Endothelial cell of umbilical vein (primary cell): Measurements from ENCODE around the gene GRID2IP.
"Not testable (repeated sequence)": the region's sequence is repeated elsewhere in the genome, so short reads cannot be mapped to it uniquely, and the experiment has no call there.

Experiments used
- GATA2 ChIP-seq: IDR thresholded peaks from 2 replicates; pipeline ENCODE4 v1.7.0; 2011; ENCODE audit warnings: low read depth, mild to moderate bottlenecking, moderate library complexity, mixed read lengths, low read length; ENCODE audit not compliant: insufficient read length, insufficient read depth
- JUN ChIP-seq: IDR thresholded peaks from 2 replicates; pipeline ENCODE4 v1.6.1; 2011; ENCODE audit warnings: borderline replicate concordance, low read depth; ENCODE audit not compliant: insufficient read length, insufficient read depth
- MYC ChIP-seq: IDR thresholded peaks from one replicate; pipeline ENCODE4 v1.6.1; 2011; ENCODE audit warnings: mild to moderate bottlenecking, low read depth, low read length
- POLR2A ChIP-seq: IDR thresholded peaks from 2 replicates; pipeline ENCODE4 v1.6.1; 2012; ENCODE audit warnings: low read depth, mild to moderate bottlenecking, control low read depth, low read length
- TF ChIP-seq, protein P1 (sequence below), 2 donors: IDR thresholded peaks; 1 replicate in 1 of 2; 2 replicates in 1 of 2; pipeline ENCODE4 v1.5.1; 2011; ENCODE audit warnings: low read length in 2 of 2, mild to moderate bottlenecking in 2 of 2, moderate library complexity in 2 of 2, control low read depth in 1 of 2, inconsistent platforms in 1 of 2, low read depth in 1 of 2; ENCODE audit not compliant: insufficient read depth in 1 of 2; ENCODE audit errors: extremely low read depth in 1 of 2
- TF ChIP-seq, protein P2 (sequence below): IDR thresholded peaks from 2 replicates; pipeline ENCODE4 v1.6.1; 2011; ENCODE audit not compliant: insufficient read depth, insufficient read length

DNA sequence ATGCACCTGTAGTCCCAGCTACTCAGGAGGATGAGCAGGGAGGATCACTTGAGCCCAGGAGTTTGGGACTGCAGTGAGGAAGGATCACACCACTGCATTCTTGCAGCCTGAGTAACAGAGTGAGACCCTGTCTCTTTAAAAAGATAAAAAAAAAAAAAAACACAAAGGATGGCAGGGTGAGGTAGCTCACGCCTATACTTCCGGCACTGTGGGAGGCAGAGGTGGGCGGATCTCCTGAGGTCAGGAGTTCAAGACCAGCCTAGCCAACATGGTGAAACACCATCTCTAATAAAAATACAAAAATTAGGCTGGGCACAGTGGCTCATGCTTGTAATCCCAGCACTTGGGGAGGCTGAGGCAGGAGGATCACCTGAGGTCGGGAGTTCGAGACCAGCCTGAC, 87.7 kb downstream of the GRID2IP start:
- TF ChIP-seq, protein P1, sequence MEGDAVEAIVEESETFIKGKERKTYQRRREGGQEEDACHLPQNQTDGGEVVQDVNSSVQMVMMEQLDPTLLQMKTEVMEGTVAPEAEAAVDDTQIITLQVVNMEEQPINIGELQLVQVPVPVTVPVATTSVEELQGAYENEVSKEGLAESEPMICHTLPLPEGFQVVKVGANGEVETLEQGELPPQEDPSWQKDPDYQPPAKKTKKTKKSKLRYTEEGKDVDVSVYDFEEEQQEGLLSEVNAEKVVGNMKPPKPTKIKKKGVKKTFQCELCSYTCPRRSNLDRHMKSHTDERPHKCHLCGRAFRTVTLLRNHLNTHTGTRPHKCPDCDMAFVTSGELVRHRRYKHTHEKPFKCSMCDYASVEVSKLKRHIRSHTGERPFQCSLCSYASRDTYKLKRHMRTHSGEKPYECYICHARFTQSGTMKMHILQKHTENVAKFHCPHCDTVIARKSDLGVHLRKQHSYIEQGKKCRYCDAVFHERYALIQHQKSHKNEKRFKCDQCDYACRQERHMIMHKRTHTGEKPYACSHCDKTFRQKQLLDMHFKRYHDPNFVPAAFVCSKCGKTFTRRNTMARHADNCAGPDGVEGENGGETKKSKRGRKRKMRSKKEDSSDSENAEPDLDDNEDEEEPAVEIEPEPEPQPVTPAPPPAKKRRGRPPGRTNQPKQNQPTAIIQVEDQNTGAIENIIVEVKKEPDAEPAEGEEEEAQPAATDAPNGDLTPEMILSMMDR (IDR thresholded peaks at IDR 0.05; ENCODE audit: extremely low read depth in 1 of 2, insufficient read depth in 1 of 2, low read depth in 1 of 2, low read length in 2 of 2), result not testable (repeated sequence)
- not testable (repeated sequence) for TF ChIP-seq POLR2A, MYC, GATA2, JUN
- TF ChIP-seq, protein P2, sequence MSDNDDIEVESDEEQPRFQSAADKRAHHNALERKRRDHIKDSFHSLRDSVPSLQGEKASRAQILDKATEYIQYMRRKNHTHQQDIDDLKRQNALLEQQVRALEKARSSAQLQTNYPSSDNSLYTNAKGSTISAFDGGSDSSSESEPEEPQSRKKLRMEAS, result not testable (repeated sequence)
